Ovary (tissue), 3 donors: ENCODE data around the gene HORMAD2.

ENCODE experiments used
- EP300 ChIP-seq: sonication (generic); formaldehyde crosslinking; IDR thresholded peaks from one replicate; pipeline ENCODE4 v1.6.1; 2017; ENCODE audit warnings: antibody characterized with exemption
- TF ChIP-seq, protein P1 (sequence below), 3 donors: fragments of 450-650 bp in 2 of 3; fragments of 200-600 bp in 1 of 3; IDR thresholded peaks; one replicate each; pipeline versions ENCODE4 v1.5.1 to v1.8.0; 2016 to 2022; ENCODE audit warnings: antibody characterized with exemption in 3 of 3, mild to moderate bottlenecking in 1 of 3
- donor health status: DM: no; HTN: no; CAD: no.

DNA sequence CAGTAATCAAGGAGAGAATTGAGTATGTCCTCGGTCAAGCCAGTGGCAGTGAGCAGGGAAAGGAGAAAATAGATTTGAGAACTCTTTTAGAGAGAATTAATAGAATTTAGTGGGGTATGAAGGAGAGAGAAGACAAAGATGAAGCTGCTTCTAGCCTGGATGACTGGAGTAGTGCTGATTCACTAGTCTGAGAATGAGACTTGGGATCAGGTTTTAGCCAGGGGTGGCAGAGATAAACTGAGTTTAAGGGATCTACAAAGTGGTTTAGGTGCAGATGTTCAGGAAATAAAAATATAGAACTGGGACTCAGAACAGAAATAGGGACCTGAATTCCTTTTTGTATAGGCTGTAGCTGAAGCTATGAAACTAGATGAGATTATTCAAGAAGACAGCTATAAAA, 17.6 kb downstream of the HORMAD2 start:
- TF ChIP-seq, protein P1, sequence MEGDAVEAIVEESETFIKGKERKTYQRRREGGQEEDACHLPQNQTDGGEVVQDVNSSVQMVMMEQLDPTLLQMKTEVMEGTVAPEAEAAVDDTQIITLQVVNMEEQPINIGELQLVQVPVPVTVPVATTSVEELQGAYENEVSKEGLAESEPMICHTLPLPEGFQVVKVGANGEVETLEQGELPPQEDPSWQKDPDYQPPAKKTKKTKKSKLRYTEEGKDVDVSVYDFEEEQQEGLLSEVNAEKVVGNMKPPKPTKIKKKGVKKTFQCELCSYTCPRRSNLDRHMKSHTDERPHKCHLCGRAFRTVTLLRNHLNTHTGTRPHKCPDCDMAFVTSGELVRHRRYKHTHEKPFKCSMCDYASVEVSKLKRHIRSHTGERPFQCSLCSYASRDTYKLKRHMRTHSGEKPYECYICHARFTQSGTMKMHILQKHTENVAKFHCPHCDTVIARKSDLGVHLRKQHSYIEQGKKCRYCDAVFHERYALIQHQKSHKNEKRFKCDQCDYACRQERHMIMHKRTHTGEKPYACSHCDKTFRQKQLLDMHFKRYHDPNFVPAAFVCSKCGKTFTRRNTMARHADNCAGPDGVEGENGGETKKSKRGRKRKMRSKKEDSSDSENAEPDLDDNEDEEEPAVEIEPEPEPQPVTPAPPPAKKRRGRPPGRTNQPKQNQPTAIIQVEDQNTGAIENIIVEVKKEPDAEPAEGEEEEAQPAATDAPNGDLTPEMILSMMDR (IDR thresholded peaks at IDR 0.05), result no peak
- TF ChIP-seq EP300, result no peak
